ENCODE results near the gene ENOX1. TPM values are rescaled to one million over a fixed set of nuclear protein-coding genes. Genes with fewer than 3 reads are reported as not detected.

The ENOX1 gene
- total and polyA plus RNA-seq, 2 of the 8 experiments (the other 6 are each of a cell fraction or from before 2014, with no cell fraction given): 0.23 to 0.37 TPM

DNA sequence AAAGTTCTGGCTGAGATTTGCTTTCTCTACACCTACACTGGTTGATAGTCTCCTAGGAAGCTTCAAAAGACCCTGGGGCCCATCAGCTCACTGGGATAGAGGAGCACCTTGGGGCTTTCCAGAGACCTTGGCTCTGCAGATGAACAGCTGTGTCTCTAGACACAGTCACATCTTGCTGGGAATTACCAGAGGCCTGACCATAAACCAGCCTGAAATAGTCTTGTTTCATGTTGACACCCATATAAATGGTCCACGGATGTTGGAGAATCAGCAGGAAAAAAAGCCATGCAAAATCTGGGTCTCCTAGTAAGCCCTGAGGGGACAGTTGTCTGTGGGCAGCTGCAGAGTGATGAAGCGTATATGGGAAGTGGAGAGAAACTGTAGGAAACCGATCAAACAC, 555.8 kb downstream of the ENOX1 start (continued):
- TF ChIP-seq, protein P1, sequence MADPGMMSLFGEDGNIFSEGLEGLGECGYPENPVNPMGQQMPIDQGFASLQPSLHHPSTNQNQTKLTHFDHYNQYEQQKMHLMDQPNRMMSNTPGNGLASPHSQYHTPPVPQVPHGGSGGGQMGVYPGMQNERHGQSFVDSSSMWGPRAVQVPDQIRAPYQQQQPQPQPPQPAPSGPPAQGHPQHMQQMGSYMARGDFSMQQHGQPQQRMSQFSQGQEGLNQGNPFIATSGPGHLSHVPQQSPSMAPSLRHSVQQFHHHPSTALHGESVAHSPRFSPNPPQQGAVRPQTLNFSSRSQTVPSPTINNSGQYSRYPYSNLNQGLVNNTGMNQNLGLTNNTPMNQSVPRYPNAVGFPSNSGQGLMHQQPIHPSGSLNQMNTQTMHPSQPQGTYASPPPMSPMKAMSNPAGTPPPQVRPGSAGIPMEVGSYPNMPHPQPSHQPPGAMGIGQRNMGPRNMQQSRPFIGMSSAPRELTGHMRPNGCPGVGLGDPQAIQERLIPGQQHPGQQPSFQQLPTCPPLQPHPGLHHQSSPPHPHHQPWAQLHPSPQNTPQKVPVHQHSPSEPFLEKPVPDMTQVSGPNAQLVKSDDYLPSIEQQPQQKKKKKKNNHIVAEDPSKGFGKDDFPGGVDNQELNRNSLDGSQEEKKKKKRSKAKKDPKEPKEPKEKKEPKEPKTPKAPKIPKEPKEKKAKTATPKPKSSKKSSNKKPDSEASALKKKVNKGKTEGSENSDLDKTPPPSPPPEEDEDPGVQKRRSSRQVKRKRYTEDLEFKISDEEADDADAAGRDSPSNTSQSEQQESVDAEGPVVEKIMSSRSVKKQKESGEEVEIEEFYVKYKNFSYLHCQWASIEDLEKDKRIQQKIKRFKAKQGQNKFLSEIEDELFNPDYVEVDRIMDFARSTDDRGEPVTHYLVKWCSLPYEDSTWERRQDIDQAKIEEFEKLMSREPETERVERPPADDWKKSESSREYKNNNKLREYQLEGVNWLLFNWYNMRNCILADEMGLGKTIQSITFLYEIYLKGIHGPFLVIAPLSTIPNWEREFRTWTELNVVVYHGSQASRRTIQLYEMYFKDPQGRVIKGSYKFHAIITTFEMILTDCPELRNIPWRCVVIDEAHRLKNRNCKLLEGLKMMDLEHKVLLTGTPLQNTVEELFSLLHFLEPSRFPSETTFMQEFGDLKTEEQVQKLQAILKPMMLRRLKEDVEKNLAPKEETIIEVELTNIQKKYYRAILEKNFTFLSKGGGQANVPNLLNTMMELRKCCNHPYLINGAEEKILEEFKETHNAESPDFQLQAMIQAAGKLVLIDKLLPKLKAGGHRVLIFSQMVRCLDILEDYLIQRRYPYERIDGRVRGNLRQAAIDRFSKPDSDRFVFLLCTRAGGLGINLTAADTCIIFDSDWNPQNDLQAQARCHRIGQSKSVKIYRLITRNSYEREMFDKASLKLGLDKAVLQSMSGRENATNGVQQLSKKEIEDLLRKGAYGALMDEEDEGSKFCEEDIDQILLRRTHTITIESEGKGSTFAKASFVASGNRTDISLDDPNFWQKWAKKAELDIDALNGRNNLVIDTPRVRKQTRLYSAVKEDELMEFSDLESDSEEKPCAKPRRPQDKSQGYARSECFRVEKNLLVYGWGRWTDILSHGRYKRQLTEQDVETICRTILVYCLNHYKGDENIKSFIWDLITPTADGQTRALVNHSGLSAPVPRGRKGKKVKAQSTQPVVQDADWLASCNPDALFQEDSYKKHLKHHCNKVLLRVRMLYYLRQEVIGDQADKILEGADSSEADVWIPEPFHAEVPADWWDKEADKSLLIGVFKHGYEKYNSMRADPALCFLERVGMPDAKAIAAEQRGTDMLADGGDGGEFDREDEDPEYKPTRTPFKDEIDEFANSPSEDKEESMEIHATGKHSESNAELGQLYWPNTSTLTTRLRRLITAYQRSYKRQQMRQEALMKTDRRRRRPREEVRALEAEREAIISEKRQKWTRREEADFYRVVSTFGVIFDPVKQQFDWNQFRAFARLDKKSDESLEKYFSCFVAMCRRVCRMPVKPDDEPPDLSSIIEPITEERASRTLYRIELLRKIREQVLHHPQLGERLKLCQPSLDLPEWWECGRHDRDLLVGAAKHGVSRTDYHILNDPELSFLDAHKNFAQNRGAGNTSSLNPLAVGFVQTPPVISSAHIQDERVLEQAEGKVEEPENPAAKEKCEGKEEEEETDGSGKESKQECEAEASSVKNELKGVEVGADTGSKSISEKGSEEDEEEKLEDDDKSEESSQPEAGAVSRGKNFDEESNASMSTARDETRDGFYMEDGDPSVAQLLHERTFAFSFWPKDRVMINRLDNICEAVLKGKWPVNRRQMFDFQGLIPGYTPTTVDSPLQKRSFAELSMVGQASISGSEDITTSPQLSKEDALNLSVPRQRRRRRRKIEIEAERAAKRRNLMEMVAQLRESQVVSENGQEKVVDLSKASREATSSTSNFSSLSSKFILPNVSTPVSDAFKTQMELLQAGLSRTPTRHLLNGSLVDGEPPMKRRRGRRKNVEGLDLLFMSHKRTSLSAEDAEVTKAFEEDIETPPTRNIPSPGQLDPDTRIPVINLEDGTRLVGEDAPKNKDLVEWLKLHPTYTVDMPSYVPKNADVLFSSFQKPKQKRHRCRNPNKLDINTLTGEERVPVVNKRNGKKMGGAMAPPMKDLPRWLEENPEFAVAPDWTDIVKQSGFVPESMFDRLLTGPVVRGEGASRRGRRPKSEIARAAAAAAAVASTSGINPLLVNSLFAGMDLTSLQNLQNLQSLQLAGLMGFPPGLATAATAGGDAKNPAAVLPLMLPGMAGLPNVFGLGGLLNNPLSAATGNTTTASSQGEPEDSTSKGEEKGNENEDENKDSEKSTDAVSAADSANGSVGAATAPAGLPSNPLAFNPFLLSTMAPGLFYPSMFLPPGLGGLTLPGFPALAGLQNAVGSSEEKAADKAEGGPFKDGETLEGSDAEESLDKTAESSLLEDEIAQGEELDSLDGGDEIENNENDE (IDR thresholded peaks at IDR 0.05; ENCODE audit: insufficient replicate concordance, low read length): no peak
- TF ChIP-seq HDAC6 (IDR thresholded peaks at IDR 0.05; ENCODE audit: low read depth, low read length): no peak
- no peak for TF ChIP-seq CBX5 (IDR thresholded peaks at IDR 0.05; ENCODE audit: low read depth, low read length)
- TF ChIP-seq, protein P2, sequence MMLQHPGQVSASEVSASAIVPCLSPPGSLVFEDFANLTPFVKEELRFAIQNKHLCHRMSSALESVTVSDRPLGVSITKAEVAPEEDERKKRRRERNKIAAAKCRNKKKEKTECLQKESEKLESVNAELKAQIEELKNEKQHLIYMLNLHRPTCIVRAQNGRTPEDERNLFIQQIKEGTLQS (IDR thresholded peaks at IDR 0.05; ENCODE audit: insufficient read depth, low read depth, low read length): no peak
- no peak for TF ChIP-seq ASH2L (IDR thresholded peaks at IDR 0.05; ENCODE audit: low read length)
- TF ChIP-seq SP4 (IDR thresholded peaks at IDR 0.05; ENCODE audit: low read length): no peak
- no peak for TF ChIP-seq SUZ12 (IDR thresholded peaks at IDR 0.05; ENCODE audit: low read length)
- TF ChIP-seq, protein P3, sequence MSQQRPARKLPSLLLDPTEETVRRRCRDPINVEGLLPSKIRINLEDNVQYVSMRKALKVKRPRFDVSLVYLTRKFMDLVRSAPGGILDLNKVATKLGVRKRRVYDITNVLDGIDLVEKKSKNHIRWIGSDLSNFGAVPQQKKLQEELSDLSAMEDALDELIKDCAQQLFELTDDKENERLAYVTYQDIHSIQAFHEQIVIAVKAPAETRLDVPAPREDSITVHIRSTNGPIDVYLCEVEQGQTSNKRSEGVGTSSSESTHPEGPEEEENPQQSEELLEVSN (IDR thresholded peaks at IDR 0.05): no peak
- no peak for TF ChIP-seq RXRA (IDR thresholded peaks at IDR 0.05; ENCODE audit: insufficient read depth, low read depth, low read length)
- TF ChIP-seq KDM4A (IDR thresholded peaks at IDR 0.05; ENCODE audit: low read depth, low read length, severe bottlenecking): no peak
- no peak for TF ChIP-seq SP1 (IDR thresholded peaks at IDR 0.05; ENCODE audit: low read depth, low read length)

Data from H1 (cell line).